ENCODE results near the gene OR52E6.

Gene OR52E6

GRCh38 chr11:5791165-5791564 lies 50.5 kb downstream of the OR52E6 start, which contains the start of gene OR52N1:
OR52N1 (minus strand) TSS chr11:5791265; CDS start chr11:5788816, 2,449 bp downstream.
- no peak for DNase-seq

Measured in right hindlimb (tissue), 1 donor.